Keratinocyte (primary cell): Measurements from ENCODE around the gene ANKRD31.
"Not testable (repeated sequence)": the region's sequence is repeated elsewhere in the genome, so short reads cannot be mapped to it uniquely, and the experiment has no call there.

ENCODE experiments used
- EZH2 ChIP-seq: IDR thresholded peaks from one replicate; pipeline ENCODE4 v1.6.1; 2012; ENCODE audit warnings: inconsistent platforms, mild to moderate bottlenecking, low read length, moderate library complexity
- TF ChIP-seq, protein P1 (sequence below), 3 experiments: IDR thresholded peaks in 1 of 3; conservative IDR thresholded peaks in 1 of 3; optimal IDR thresholded peaks in 1 of 3; 2 replicates in 2 of 3; 3 replicates in 1 of 3; pipeline versions ENCODE3 to v1.5.1; 2011; ENCODE audit warnings: low read length in 3 of 3, mild to moderate bottlenecking in 3 of 3, moderate library complexity in 2 of 3, control low read depth in 1 of 3, inconsistent platforms in 1 of 3; ENCODE audit not compliant: insufficient read depth in 2 of 3; ENCODE audit errors: extremely low read depth in 1 of 3

DNA sequence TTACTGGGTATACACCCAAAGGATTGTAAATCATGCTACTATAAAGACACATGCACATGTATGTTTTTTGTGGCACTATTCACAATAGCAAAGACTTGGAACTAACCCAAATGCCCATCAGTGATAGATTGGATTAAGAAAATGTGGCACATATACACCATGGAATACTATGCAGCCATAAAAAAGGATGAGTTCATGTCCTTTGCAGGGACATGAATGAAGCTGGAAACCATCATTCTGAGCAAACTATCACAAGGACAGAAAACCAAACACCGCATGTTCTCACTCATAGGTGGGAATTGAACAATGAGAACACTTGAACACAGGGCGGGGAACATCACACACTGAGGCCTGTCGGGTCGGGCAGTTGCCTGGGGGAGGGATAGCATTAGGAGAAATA is 61.8 kb downstream of the ANKRD31 start:
- TF ChIP-seq, protein P1, sequence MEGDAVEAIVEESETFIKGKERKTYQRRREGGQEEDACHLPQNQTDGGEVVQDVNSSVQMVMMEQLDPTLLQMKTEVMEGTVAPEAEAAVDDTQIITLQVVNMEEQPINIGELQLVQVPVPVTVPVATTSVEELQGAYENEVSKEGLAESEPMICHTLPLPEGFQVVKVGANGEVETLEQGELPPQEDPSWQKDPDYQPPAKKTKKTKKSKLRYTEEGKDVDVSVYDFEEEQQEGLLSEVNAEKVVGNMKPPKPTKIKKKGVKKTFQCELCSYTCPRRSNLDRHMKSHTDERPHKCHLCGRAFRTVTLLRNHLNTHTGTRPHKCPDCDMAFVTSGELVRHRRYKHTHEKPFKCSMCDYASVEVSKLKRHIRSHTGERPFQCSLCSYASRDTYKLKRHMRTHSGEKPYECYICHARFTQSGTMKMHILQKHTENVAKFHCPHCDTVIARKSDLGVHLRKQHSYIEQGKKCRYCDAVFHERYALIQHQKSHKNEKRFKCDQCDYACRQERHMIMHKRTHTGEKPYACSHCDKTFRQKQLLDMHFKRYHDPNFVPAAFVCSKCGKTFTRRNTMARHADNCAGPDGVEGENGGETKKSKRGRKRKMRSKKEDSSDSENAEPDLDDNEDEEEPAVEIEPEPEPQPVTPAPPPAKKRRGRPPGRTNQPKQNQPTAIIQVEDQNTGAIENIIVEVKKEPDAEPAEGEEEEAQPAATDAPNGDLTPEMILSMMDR (optimal IDR thresholded peaks at IDR 0.05 in 1 of 3, IDR thresholded peaks at IDR 0.05 in 1 of 3, conservative IDR thresholded peaks at IDR 0.05 in 1 of 3; ENCODE audit: extremely low read depth in 1 of 3, insufficient read depth in 2 of 3, low read length in 3 of 3) = not testable (repeated sequence)
- TF ChIP-seq EZH2 = not testable (repeated sequence)
